ENCODE data around the gene ANKRD13A.
"Not testable (repeated sequence)": the region's sequence is repeated elsewhere in the genome, so short reads cannot be mapped to it uniquely, and the experiment has no call there.

ANKRD13A gene

DNA sequence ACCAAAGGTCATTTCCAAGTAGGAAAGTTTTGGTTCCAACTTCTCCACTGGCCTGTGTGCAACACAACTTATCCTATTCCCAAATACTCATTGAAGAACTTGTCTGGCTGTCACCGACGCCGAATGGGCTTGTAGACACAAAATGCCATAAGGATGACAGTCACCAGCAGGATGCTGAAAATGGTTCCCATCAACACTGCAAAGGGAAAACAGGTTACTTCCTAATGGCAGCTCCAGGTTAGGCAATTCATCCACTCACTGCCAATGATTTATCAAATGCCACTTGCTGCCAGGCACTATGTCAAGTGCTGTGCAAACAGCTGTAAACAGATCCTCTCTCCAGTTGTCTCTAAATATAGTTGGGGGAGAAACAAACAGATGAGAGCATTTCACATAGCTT, 43.0 kb downstream of the ANKRD13A start:
- no peak for DNase-seq (ENCODE audit: low spot score)
- TF ChIP-seq, protein P1, sequence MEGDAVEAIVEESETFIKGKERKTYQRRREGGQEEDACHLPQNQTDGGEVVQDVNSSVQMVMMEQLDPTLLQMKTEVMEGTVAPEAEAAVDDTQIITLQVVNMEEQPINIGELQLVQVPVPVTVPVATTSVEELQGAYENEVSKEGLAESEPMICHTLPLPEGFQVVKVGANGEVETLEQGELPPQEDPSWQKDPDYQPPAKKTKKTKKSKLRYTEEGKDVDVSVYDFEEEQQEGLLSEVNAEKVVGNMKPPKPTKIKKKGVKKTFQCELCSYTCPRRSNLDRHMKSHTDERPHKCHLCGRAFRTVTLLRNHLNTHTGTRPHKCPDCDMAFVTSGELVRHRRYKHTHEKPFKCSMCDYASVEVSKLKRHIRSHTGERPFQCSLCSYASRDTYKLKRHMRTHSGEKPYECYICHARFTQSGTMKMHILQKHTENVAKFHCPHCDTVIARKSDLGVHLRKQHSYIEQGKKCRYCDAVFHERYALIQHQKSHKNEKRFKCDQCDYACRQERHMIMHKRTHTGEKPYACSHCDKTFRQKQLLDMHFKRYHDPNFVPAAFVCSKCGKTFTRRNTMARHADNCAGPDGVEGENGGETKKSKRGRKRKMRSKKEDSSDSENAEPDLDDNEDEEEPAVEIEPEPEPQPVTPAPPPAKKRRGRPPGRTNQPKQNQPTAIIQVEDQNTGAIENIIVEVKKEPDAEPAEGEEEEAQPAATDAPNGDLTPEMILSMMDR (IDR thresholded peaks at IDR 0.05; ENCODE audit: extremely low read depth, missing control alignments) = no peak

DNA sequence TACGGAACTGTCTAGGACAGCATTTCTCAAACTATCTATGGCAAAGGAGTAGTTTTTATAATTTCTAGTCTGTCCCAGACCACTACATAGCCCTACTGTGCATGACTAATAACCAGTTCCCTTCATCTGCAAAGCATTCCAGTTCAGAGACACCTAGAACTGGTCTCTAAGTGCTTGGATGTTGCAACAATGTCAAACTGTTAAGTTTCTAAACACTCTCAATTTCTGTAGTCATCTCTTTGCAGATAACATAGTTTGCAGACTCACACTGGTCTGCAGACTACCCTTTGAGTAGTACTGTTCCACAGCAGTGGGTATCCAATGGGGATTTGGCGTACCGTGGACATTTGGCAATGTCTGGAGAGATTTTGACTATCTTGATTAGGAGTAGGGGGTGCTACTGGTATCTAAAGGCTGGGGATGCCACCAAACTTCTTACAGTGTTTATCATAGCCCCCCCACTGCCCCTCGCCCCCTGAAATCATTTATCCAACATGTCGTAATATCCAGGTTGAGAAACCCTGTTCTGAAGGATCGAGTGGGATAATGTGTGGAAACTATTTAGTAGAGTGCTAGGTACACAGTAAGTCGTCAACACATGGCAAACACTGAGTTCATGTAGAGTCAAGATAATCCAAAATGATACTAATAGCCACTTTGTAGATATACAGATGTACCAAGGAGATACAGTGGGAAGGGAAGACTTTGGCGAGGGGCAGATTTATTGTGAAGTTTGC, 47.4 kb downstream of the ANKRD13A start:
- DNase-seq (ENCODE audit: low spot score) = no peak
- TF ChIP-seq, protein P1 (IDR thresholded peaks at IDR 0.05; ENCODE audit: extremely low read depth, missing control alignments) = no peak

DNA sequence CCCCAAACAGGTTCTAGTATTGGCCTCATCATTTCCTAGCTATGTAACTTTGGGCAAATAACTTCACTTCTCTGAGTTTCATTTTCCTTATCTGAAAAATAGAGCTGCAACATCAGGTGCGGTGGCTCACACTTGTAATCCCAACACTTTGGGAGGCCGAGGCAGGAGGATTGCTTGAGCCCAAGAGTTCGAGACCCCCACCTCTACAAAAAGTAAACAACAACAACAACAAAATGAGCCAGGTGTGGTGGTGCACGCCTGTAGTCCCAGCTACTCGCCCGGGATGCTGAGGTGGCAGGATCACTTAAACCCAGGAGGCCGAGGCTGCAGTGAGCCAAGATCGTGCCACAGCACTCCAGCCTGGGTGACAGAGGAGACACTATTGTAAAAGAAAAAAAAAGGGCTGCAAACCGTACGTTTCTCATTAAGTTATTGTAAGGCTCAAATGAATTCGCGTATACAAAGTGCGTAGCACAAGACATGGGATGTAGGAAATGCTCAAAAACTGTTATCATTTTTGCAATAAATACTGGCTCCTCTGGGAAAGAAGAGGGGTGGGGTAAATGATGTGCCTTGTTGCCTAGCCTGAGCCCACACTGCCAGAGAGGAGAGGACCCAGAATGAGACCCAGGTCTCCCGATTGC, 48.2 kb downstream of the ANKRD13A start:
- DNase-seq (ENCODE audit: low spot score) = no peak
- TF ChIP-seq, protein P1 (IDR thresholded peaks at IDR 0.05; ENCODE audit: extremely low read depth, missing control alignments) = no peak

DNA sequence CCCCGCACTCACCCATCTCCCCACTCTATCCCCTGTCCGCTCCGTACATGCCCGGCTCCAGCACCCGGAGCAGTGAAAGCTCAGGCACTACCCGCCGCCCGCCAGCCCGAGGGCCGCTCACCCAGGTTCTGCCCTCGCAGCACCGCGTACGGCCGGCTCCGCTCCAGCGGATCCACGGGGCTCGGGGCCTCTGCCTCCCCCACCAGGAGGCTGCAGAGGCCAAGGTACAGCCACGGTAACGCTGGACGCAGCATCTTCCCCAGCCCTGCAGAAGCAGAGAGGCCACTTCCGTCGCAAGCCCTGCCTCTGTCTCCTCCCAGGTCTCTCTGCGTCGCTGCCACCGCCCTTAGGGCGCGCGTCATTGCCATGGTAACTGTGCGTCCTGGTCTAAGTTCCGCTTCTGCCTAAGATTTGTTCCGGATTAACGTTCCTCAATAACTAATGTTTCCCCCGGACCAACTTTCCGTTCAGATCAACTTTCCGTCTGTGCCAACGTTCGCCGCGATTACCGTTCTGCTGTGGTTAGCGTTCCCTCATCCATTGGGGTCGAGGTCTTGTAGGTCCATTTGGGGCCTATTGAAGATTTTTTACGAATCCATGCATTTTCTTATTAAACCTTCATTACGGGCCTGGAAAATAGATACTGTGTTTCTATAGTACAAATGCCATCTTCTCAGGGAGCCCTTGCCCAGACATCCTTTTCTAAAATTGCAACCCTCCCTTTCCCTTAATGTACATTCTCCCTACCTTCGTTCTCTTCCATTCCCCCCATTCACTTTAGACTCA, 49.2 kb downstream of the ANKRD13A start, which contains the start of gene C12orf76:
Gene C12orf76, minus strand, starts transcription at position 281 of the 786 bp plus-strand sequence. Its CDS starts 27 bp downstream, at position 254.
- TF ChIP-seq, protein P1 (IDR thresholded peaks at IDR 0.05; ENCODE audit: extremely low read depth, missing control alignments) = peak; percentile 17
- DNase-seq (ENCODE audit: low spot score) = peak; percentile 90

DNA sequence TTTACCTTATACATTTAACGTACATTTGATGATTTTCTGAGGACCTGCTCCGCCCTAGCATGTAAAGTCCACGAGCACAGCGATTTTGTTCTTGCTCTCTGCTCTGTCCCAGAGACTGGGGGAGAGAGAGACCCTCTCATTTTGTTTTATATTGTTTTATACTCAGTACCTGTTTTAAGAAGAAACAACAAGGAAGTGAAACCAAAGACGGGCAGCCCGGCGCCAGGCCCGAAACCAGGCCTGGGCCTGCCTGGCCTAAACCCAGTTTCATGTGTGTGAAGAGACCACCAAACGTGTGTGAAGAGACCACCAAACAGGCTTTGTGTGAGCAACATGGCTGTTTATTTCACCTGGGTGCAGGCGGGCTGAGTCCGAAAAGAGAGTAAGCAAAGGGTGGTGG, 49.8 kb downstream of the ANKRD13A start:
- DNase-seq (ENCODE audit: low spot score) = not testable (repeated sequence)

DNA sequence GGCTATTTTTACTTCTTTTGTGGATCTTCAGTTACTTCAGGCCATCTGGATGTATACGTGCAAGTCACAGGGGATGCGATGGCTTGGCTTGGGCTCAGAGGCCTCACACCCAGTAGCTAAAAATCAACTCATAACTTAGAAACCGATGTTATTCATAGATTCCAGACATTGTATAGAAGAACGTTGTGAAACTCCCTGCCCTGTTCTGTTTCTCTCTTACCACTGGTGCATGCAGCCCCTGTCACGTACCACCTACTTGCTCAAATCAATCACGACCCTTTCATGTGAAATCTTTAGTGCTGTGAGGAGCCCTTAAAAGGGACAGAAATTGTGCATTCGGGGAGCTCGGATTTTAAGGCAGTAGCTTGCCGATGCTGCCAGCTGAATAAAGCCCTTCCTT, 50.4 kb downstream of the ANKRD13A start:
- DNase-seq (ENCODE audit: low spot score) = not testable (repeated sequence)

DNA sequence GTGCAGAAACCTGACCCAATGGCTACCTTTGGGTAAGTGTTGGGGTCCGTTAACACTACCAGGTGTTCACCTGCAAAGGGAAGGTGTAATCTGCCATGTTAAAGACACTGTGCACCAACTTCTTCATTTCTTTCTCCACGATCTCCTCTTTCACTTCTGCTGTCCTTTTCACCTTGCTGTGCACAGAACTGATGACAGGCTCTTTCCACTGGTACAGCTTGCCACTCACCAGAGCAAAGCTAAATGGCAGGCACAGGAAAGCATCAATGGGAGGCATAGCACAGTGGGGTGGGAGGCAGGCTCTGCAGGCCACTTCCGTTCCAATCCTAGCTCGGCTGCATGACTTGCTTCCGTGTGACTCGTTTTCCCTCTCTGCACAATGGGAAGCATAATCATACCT, 51.7 kb downstream of the ANKRD13A start:
- TF ChIP-seq, protein P1 (IDR thresholded peaks at IDR 0.05; ENCODE audit: extremely low read depth, missing control alignments) = no peak
- DNase-seq (ENCODE audit: low spot score) = no peak

DNA sequence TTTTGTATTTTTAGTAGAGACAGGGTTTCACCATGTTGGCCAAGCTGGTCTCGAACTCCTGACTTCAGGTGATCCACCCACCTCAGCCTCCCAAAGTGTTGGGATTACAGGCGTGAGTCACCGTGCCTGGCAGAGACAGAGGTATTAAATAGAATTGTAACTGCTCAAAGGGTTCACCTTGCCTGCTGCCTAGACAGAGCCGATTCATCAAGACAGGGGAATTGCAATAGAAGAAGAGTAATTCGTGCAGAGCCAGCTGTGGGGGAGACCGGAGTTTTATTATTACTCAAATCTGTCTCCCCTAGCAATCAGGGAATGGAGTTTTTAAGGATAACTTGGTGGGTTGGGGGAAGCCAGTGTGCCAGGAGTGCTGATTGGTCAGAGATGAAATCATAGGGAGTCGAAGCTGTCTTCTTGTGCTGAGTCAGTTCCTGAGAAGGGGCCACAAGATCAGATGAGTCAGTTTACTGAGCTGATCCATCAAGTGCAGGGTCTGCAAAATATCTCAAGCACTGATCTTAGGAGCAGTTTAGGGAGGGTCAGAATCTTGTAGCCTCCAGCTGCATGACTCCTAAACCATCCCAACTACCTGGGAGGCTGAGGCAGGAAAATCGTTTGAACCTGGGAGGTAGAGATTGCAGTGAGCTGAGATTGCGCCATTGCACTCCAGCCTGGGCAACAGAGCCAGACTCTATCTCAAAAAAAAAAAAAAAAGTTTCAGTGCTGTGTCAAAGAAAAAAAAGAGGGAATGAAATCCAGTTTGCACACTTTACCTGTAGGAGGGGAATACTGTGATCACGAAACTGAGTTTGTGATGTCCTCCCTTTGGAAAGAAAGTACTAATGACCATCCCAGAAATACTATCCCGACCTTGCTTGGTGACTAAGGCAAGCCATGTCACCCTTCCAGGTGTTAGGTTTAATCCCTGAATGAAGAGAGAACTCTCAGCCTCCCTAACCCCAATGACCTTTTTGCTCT, 56.4 kb downstream of the ANKRD13A start:
- DNase-seq (ENCODE audit: low spot score) = not testable (repeated sequence)

DNA sequence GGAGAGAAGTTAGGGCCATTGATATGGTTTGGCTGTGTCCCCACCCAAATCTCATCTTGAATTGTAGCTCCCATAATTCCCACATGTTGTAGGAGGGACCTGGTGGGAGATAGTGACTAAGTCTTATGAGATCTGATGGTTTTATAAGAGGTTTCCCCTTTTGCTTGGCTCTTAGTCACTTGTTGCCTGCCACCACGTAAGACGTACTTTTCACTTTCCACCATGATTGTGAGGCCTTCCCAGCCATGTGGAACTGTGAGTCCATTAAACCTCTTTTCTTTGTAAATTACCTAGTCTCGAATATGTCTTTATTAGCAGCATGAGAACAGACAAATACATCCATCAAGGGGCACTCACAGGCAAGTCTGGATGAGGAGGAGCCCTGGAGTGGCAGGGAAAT, 57.4 kb downstream of the ANKRD13A start:
- DNase-seq (ENCODE audit: low spot score) = not testable (repeated sequence)
